IPS DF 4.7 (cell line): ENCODE data around the gene CR2.
"Not testable (repeated sequence)": the region's sequence is repeated elsewhere in the genome, so short reads cannot be mapped to it uniquely, and the experiment has no call there.

Source experiments
- DNase-seq: peaks from one replicate; pipeline ENCODE4 v3.0.0-alpha.2; 2013; ENCODE audit warnings: low spot score; ENCODE audit errors: extremely low read depth

Gene CR2

DNA sequence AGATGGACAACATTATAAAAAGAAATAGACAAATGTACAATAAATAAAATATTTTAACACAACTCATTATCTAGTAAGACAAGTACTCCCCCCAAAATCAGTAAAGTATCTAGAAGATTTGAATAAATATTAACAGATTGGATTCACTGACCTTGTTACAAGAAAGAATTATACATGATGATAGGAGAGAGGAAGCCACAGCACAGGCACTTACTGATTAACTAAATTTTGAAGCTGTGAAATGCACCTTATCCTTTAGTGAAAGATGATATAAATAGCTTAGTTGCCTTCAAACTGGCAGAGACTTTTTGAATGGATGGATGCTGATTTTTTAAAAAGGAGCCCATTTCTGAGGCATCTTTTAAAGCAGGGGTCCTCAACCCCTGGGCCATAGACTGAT lies 50.3 kb downstream of the CR2 start:
- no peak for DNase-seq

DNA sequence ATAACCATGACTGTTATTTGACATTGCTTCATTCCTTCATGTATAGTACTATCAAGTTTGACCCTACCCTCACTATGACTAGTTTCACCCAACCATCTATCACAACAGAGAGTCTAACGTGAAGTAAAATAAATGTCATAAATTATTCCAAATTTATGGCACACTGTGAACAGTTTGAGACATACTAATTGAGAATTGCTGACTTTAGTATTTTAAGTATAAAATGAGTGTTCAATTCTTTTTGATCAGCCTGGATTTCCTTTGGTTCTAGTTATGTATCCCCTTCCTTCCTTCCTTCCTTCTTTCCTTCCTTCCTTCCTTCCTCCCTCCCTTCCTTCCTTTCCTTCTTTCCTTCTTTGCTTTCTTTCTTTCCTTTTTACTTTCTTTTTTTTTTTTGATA lies 56.3 kb downstream of the CR2 start:
- DNase-seq = no peak

DNA sequence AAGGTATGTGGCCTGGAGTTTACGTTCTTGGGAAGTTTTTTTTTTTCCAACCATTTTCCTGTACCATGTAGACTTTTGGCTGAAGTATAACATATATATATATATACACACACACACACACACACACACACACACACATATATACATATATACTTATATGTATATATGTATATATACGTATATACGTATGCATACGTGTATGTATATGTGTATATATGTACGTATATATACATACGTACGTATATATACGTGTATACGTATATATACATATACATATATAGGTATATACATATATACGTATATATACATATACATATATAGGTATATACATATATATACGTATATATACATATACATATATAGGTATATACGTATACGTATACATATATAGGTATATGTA lies 60.8 kb downstream of the CR2 start:
- DNase-seq = no peak

DNA sequence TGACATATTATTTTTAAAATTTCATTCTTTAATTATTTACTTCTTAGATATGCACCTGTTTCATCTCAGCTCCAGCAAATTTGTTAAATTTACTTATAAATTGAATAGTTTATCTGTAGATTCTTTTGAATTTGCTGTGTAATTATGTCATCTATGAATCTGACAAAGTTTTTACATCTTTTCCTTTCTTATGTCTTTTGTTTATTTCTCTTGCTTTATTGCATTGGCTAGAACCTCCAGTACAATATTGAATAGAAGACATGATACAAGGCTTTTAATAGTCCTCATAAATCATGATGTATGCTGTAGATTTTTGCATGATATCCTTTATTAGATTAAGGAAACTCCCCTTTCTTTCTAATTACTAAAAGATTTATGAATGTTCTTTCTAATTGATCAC lies 62.6 kb downstream of the CR2 start:
- DNase-seq = no peak

DNA sequence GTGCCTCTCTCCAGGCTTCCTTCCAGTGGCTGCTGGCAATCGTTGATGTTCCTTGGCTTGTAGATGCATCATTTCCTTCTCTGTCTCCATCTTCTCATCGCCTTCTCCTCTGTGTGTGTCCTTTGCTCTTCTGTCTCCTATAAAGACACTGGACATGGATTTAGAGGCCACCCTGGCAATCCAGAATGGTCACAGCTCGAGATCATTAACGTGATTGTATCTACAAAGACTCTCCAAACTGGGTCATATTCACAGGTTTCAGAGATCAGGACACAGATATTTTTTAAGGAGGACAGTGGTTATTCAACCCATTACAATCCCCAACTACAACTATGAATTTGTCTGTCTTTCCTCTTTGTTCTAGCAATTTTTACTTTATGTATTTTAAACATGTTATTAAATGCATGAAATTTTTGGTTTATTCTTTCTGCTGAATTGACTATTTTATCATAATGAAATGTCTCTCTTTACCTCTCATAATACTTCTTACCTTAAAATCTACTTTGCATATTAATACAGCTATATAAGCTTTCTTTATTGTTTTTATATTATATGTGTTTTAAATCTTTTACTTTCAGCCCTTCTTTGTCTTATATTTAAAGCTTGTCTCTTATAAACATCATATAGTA lies 64.6 kb downstream of the CR2 start:
- no peak for DNase-seq

DNA sequence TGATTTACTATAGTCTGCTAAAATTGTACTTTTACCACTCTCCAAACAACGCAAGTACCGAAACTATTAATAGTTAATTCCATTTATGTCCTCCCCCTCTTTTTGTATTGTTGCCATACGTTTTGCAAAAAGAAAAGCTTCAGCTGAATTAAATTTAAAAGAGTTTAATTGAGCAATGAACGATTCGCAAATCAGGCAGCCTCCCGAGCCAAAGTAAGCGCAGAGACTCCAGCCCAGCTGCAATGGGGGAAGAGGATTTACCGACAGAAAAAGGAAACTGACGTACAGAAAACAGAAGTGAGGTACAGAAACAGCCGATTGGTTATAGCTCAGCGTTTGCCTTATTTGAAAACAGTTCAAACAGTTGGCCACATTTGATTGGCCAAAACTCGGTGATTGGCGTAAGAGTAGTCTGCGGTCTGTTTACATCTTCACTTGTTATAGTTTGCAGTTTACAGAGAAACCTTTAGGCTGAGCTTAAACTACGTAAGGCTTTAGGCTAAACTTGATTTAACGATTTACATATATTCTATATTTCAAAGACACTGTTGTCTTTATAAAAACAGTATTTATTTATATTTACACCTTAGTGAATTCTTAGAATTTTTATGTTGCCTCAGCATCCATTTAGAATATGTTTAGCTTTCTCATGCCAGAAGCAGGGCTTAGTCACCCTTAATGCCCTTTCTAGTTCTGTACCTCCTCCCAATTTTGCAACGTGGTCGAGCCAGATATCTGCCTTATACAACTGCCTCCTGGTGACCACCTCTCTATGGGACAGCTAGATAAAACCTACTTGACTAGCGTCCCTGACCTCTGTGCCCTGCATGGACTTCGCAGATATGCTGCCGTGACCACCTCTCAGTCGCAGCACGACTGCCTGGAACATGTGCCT lies 65.6 kb downstream of the CR2 start:
- no peak for DNase-seq

DNA sequence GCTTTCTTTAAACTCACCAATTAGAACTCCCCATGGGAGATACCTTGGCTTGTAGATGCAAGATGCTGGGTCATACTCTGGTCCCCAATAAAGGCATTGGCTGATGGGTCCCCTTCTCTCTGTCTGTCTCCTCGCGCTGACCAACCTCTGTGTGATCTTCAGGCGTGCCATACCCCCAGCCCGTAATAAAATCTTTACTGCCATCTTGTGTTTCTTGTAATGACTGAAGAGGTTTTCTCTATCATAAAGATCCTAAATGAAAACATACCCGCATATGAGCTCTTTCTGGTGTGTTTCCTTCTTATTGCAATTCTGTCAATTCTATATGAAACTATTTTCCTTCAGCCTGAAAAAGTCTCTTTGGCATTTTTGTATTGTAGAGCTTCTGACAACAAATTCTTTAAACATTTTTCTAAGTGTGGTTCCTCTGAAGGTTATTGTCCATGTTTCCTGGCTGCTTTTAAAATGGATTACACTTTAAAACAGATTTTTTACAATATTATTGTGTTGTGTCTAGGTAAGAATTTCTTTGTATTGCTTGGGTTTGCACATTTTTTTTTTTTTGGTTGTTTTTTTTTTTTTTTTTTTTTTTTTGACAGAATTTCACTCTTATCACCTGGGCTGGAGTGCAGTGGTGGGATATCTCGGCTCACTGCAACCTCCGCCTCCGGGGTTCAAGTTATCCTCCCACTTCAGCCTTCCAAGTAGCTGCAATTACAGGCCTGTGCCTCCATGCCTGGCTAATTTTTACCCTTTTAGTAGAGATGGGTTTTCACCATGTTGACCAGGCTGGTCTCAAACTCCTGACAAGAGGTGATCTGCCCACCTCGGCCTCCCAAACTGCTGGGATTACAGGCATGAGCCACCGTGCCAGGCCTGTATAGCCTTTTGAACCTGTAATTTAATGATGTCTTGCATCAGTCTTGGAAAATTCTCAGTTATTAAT lies 66.5 kb downstream of the CR2 start:
- not testable (repeated sequence) for DNase-seq

DNA sequence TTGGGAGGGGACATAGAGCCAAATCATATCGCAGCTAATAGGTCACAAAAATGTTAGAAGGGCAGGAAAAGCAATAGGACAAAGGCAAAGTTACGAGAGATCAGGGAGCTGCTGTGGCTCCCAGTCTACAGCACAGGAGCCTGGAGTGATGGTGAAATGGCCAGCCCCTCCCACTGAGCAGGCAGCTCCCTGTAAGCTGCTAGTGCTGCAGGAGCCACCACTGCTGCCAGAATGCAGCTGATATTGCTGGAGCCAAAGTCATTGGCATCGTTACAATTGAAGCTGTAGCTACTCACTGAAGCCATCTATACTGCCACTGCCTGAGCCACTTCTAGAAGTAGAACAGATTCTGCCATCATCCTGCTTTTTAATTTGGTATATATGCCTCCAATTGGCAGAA lies 71.1 kb downstream of the CR2 start:
- not testable (repeated sequence) for DNase-seq

DNA sequence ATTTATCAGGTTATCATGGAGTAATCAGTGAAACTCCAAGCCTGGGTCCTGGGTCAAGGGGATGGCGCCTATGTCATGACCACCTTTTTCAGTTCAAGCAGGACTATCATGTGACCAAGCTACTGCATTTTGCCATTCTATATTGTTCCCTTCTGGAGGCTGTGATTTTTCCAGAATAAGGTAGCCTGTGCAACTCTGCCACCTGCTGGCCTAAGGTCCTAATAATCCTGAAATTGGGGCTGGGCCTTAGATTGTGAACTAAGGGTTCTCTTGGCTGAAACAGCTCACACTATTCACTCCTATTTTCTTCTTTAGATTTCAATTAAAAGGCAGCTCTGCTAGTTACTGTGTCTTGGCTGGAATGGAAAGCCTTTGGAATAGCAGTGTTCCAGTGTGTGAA lies 74.3 kb downstream of the CR2 start:
- not testable (repeated sequence) for DNase-seq

DNA sequence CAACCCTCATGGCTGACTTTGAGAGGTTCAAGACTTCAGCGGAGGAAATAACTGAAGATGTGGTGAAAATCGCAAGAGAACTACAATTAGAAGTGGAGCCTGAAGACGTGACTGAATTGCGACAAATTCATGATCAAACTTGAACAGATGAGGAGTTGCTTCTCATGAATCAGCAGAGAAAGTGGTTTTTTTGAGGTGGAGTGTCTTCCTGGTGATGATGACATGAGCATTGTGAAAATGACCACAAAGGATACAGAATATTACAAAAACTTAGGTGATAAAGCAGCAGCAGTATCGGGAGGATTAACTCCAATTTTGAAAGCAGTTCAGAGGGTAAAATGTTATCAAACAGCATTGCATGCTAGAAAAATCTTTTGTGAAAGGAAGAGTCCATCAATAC lies 82.1 kb downstream of the CR2 start:
- not testable (repeated sequence) for DNase-seq
